Testis (tissue), 3 donors: ENCODE measurements around the gene POLRMT. TPM values are rescaled to one million over a fixed set of nuclear protein-coding genes. Genes with fewer than 3 reads are reported as not detected.
"Not testable (repeated sequence)": the region's sequence is repeated elsewhere in the genome, so short reads cannot be mapped to it uniquely, and the experiment has no call there.

ENCODE experiments used
- DNase-seq: peaks from one replicate; pipeline ENCODE4 v3.0.0-alpha.2; 2019
- H3K27ac ChIP-seq, 2 donors: fragments of 200-600 bp; sonication (generic); one replicate each; pipeline ENCODE4 v1.5.1; 2019
- H3K27me3 ChIP-seq: fragments of 200-600 bp; sonication (generic); one replicate; pipeline ENCODE4 v1.5.1; 2019
- H3K36me3 ChIP-seq: fragments of 200-600 bp; sonication (generic); one replicate; pipeline ENCODE4 v1.5.1; 2017; ENCODE audit warnings: low read depth; ENCODE audit errors: missing control alignments
- H3K4me1 ChIP-seq: fragments of 200-600 bp; sonication (generic); one replicate; pipeline ENCODE4 v1.5.1; 2019
- H3K4me3 ChIP-seq, 2 donors: fragments of 200-600 bp; sonication (generic); one replicate each; pipeline ENCODE4 v1.5.1; 2017 to 2019
- H3K9me3 ChIP-seq: fragments of 200-600 bp; sonication (generic); one replicate; pipeline ENCODE4 v1.5.1; 2017
- POLR2A ChIP-seq: fragments of 450-650 bp; IDR thresholded peaks from one replicate; pipeline ENCODE4 v1.6.1; 2017; ENCODE audit warnings: antibody characterized with exemption, mild to moderate bottlenecking, moderate library complexity
- WGBS, 2 donors: methylation state at CpG; one replicate each; pipeline ENCODE4 v1.1.5; 2018; 5-methylcytosine and 5-hydroxymethylcytosine counted together
- intact Hi-C: fragments of 100-400 bp; cut with DNase I; formaldehyde crosslinking; loops from one replicate; pipeline ENCODE4 v1.15.1; 2023; ENCODE audit warnings: low total_unique reads
- polyA plus RNA-seq: library from polyadenylated mRNA; stranded (reverse); fragments of 350-450 nt; fragmentation: Illumina TruSeq; extraction: RNeasy Lipid Tissue Mini Kit (QIAGEN cat#74804); gene quantifications from one replicate; pipeline ENCODE4 v1.2.3, GENCODE V29; 2014; ENCODE audit warnings: low read depth, low replicate concordance; ENCODE audit not compliant: insufficient read depth
- total RNA-seq, 2 donors: library from RNA; depleted of rRNA; stranded (reverse); fragments of >200 nt; gene quantifications; one replicate each; pipeline ENCODE4 v1.2.3, GENCODE V29; 2016
- TF ChIP-seq, protein P1 (sequence below), 3 experiments: fragments of 450-650 bp in 2 of 3; fragments of 200-600 bp in 1 of 3; sonication (generic) in 1 of 3; IDR thresholded peaks; one replicate each; pipeline ENCODE4 v1.5.1; 2016 to 2019; ENCODE audit warnings: antibody characterized with exemption in 3 of 3, mild to moderate bottlenecking in 2 of 3, moderate library complexity in 1 of 3

The POLRMT gene
- total and polyA plus RNA-seq, 3 donors from 2014 or later = 116 to 178 (median 137) TPM

DNA sequence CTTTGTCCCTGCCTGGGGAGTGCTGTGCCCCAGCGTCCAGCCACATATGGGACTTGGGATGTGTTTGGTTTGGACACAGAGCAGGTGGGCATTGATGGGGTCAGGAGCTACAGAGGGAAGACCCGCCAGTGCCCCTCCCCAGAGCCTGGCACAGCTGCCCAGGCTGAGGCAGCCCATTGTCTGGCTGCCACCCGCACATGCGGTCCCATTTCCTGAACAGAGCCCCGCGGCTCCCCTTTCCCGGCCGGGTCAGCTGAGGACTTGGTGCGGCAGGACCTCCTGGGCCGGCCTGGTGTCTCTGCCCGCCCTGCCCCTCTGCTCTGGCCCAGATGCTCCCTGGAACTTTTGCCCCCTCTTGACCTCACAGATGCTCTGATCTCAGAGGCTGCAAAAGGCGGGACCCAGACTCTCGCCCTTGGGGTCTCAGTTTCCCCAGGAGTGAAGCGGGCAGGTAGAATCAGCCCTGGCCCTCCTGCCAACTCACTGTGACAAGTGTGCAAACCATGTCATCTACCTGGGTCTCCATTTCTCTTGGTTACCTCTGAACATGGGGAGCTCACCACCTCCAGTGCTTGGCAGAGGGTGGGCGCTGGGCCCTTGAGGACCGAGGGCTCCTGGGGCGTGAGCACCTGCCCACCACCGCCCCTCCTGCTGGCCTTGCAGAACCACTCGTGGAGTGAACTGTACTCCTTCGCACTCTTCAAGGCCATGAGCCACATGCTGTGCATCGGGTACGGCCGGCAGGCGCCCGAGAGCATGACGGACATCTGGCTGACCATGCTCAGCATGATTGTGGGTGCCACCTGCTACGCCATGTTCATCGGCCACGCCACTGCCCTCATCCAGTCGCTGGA is 25.8 kb downstream of the POLRMT start:
- Histone ChIP-seq H3K36me3 (no peaks in the 10 kb centered on the region), H3K9me3 (no peaks in the 10 kb centered on the region), H3K27ac (no peak overlapping the region), H3K4me3 (no peak overlapping the region), H3K4me1 (peaks cover 17% of the 10 kb centered on the region), H3K27me3 (no peaks in the 10 kb centered on the region)
- intact Hi-C loops = no loop called here
- TF ChIP-seq POLR2A = no peak
- TF ChIP-seq, protein P1, sequence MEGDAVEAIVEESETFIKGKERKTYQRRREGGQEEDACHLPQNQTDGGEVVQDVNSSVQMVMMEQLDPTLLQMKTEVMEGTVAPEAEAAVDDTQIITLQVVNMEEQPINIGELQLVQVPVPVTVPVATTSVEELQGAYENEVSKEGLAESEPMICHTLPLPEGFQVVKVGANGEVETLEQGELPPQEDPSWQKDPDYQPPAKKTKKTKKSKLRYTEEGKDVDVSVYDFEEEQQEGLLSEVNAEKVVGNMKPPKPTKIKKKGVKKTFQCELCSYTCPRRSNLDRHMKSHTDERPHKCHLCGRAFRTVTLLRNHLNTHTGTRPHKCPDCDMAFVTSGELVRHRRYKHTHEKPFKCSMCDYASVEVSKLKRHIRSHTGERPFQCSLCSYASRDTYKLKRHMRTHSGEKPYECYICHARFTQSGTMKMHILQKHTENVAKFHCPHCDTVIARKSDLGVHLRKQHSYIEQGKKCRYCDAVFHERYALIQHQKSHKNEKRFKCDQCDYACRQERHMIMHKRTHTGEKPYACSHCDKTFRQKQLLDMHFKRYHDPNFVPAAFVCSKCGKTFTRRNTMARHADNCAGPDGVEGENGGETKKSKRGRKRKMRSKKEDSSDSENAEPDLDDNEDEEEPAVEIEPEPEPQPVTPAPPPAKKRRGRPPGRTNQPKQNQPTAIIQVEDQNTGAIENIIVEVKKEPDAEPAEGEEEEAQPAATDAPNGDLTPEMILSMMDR (IDR thresholded peaks at IDR 0.05) = no peak
- DNase-seq = no peak
- WGBS, 2 donors = 80 to 87% methylated on average over 18 to 30 of the region's 30 CpGs

DNA sequence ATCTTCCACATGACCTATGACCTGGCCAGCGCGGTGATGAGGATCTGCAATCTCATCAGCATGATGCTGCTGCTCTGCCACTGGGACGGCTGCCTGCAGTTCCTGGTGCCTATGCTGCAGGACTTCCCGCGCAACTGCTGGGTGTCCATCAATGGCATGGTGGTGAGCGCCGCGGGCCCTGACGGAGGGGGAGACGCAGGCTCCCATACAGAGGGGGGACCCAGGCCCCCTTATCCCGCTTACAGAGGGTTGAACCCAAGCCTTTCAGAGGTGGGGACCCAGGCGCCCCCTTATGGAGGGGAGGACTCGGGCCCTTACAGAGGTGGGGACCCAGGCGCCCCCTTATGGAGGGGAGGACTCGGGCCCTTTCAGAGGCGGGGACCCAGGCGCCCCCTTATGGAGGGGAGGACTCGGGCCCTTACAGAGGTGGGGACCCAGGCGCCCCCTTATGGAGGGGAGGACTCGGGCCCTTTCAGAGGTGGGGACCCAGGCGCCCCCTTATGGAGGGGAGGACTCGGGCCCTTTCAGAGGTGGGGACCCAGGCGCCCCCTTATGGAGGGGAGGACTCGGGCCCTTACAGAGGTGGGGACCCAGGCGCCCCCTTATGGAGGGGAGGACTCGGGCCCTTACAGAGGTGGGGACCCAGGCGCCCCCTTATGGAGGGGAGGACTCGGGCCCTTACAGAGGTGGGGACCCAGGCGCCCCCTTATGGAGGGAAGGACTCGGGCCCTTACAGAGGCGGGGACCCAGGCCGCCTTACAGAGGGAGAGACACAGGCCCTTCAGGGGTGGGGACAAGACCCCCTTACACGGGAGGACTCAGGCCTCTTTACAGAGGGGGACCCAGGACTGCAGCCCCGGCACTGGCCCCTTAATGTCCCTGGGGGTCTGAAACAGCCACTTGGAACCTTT is 28.0 kb downstream of the POLRMT start:
- intact Hi-C loops, H3K27me3 ChIP-seq, DNase-seq, H3K4me1 ChIP-seq, H3K4me3 ChIP-seq, H3K36me3 ChIP-seq, H3K9me3 ChIP-seq, H3K27ac ChIP-seq: not testable (repeated sequence)
- 76 to 79% methylated on average over 2 to 31 of the region's 34 CpGs for WGBS, 2 donors
- TF ChIP-seq, protein P1 (IDR thresholded peaks at IDR 0.05) = peak in 1 of 3 experiments; percentile 17

DNA sequence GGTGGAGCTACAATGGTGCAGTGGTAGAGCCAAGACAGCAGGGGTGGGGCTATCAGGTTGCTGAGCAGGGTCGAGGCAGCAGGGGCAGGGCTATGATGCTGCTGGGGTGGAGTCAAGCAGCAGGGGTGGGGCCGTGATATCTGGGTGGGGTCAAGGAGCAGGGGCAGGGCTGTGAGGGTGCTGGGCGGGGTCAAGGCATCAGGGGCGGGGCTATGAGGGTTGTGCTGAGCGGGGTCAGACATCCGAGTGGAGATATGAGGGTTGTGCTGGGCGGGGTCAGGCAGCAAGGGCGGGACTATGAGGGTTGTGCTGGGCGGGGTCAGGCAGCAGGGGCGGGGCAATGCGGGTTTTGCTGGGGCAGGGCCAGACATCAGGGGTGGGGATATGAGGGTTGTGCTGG is 29.0 kb downstream of the POLRMT start:
- H3K36me3 ChIP-seq = no peaks in the 10 kb centered on the region
- intact Hi-C loops = no loop called here
- H3K4me1 ChIP-seq = no peaks in the 10 kb centered on the region
- no peaks in the 10 kb centered on the region for H3K27me3 ChIP-seq
- H3K27ac ChIP-seq = no peak overlapping the region
- no peak overlapping the region for H3K4me3 ChIP-seq
- peak; percentile 46 for DNase-seq
- TF ChIP-seq POLR2A = no peak
- TF ChIP-seq, protein P1 (IDR thresholded peaks at IDR 0.05) = no peak
- no peaks in the 10 kb centered on the region for H3K9me3 ChIP-seq
- WGBS, 2 donors = 62 to 74% methylated on average over 11 of the region's 11 CpGs

DNA sequence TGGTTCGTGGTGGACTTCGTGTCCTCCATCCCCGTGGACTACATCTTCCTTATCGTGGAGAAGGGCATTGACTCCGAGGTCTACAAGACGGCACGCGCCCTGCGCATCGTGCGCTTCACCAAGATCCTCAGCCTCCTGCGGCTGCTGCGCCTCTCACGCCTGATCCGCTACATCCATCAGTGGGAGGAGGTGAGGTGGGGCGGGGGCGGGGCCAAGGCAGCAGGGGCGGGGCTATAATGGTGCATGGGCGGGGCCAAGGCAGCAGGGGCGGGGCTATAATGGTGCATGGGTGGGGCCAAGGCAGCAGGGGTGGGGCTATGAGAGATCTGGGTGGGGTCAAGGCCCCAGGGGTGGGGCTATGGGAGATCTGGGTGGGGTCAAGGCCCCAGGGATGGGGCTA is 29.6 kb downstream of the POLRMT start:
- DNase-seq = peak; percentile 46
- H3K4me3 ChIP-seq, H3K9me3 ChIP-seq, H3K4me1 ChIP-seq, H3K27ac ChIP-seq, H3K27me3 ChIP-seq, H3K36me3 ChIP-seq, intact Hi-C loops: not testable (repeated sequence)
- WGBS, 2 donors = 50 to 72% methylated on average over 6 to 19 of the region's 20 CpGs

DNA sequence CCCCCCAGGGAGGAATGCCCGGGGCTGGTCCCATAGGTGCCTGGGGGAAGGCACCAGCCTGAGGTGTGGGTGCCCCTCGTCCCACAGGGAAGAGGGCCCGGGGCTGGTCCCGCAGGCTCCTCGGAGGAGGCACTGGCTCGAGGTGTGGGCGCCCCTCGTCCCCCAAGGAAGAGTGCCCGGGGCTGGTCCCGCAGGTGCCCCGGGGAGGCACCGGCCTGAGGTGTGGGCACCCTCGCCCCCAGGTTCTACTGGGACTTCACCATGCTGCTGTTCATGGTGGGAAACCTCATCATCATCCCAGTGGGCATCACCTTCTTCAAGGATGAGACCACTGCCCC is 30.1 kb downstream of the POLRMT start:
- intact Hi-C loops, H3K4me3 ChIP-seq, H3K27ac ChIP-seq, H3K27me3 ChIP-seq, DNase-seq, H3K9me3 ChIP-seq, H3K4me1 ChIP-seq, H3K36me3 ChIP-seq: not testable (repeated sequence)
- 62 to 82% methylated on average over 7 to 10 of the region's 13 CpGs for WGBS, 2 donors
